GM06990 (cell line): Measurements from ENCODE around the gene BICDL1.

Experiments
- DNase-seq: peaks from one replicate; pipeline ENCODE4 v3.0.0-alpha.2; 2011; ENCODE audit not compliant: insufficient read length; ENCODE audit errors: extremely low read depth
- H3K27me3 ChIP-seq: replicated peaks from 2 replicates; pipeline ENCODE4 v1.6.0; 2011; ENCODE audit warnings: low read length; ENCODE audit not compliant: control insufficient read depth, insufficient read depth
- H3K36me3 ChIP-seq: 2 replicates; pipeline ENCODE4 v1.5.1; 2011; ENCODE audit warnings: low read length; ENCODE audit not compliant: control insufficient read depth, insufficient read depth
- H3K4me3 ChIP-seq: replicated peaks from 2 replicates; pipeline ENCODE4 v1.5.1; 2011; ENCODE audit warnings: low read depth, mild to moderate bottlenecking, control low read depth, low read length
- CTCF ChIP-seq: IDR thresholded peaks from 2 replicates; pipeline ENCODE4 v1.5.1; 2011; ENCODE audit warnings: low read length, control low read depth, mild to moderate bottlenecking, inconsistent platforms; ENCODE audit not compliant: insufficient read depth, poor library complexity, severe bottlenecking

Gene BICDL1

DNA sequence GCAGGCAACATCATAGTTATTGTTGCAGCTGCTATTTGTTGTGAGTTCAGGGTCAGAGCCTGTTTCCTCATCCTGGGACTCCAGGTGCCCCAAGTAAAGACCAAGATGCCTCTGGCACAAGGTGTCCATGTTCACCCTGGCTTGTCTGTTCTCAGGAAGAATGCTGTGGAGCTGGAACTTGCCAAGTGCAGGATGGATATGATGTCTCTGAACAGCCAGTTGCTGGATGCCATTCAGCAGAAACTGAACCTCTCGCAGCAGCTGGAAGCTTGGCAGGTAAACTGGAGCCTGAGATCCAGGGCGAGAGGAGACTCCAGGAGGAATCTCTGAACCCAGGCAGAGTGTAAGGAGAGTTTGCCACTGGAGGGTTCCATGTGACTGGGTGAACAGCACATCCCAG lies 100.8 kb downstream of the BICDL1 start:
- TF ChIP-seq CTCF = no peak
- H3K27me3 ChIP-seq = no peaks in the 10 kb centered on the region

DNA sequence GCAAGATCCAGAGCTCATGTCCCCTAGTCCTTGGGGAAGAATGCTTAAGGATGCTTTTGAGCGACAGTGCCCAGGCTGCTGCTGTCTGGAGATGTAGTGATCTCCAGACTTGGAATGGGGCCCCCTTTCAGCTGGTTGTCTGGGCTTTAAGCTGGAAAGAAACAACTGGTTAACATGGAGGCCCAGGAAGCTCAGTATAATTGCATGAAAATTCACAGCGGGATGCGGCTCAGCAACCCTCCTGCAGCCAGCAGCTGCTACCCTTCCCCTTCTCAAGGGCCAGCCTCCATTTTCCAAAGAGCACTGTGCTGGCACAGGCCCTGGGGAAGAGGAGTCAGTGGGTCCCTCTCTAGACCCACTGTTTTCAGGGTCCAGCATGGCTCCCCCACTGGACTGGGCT lies 101.2 kb downstream of the BICDL1 start:
- no peak overlapping the region for H3K4me3 ChIP-seq
- TF ChIP-seq CTCF = no peak
- H3K27me3 ChIP-seq = no peaks in the 10 kb centered on the region
- DNase-seq = no peak
- peaks cover 17% of the 10 kb centered on the region for H3K36me3 ChIP-seq

More for the DNA sequence above, 100.8 kb downstream of the BICDL1 start:
- no peak overlapping the region for H3K4me3 ChIP-seq
- DNase-seq = no peak
- H3K36me3 ChIP-seq = peaks cover 16% of the 10 kb centered on the region

DNA sequence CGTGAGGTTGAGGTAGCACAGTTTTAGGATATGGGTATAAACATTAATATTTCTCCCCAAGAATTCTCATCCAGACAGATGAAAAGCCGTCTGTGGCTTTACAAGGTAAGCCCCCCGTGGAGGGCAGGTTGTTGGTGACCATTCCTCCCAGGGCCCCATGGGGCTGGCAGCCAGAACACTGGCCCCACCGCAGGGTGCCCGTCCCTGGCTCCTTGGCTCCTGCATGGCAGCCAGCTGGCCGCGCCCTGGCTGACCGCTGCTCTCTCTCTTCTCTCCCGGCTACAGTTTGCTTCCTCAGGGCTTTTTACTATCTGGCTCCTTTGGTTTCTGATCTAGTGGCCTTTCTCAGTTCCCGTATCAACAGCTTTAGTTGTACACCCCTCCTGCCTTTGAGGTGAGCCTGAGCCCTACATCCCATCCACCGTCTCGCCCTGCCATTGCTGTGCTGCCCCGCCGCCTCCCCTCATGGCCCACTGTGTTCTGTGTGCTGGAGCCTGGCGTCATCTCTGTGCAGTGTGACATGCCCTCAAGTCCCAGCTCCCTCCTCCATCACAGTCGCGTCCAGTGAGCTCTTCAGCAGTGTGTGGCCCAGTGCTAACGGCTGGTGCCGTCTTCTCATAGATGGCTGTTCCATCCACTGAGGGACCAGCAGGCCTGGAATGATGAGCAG lies 101.7 kb downstream of the BICDL1 start:
- H3K4me3 ChIP-seq = no peak overlapping the region
- H3K36me3 ChIP-seq = peaks cover 20% of the 10 kb centered on the region
- no peak for DNase-seq
- TF ChIP-seq CTCF = no peak
- H3K27me3 ChIP-seq = no peaks in the 10 kb centered on the region

- Histone ChIP-seq H3K4me3 (no peak overlapping the region), H3K27me3 (no peaks in the 10 kb centered on the region), H3K36me3 (peaks cover 27% of the 10 kb centered on the region)
- TF ChIP-seq CTCF = no peak
- no peak for DNase-seq
Measured at GRCh38 chr12:120091371-120092090, 102.5 kb downstream of the BICDL1 start.

DNA sequence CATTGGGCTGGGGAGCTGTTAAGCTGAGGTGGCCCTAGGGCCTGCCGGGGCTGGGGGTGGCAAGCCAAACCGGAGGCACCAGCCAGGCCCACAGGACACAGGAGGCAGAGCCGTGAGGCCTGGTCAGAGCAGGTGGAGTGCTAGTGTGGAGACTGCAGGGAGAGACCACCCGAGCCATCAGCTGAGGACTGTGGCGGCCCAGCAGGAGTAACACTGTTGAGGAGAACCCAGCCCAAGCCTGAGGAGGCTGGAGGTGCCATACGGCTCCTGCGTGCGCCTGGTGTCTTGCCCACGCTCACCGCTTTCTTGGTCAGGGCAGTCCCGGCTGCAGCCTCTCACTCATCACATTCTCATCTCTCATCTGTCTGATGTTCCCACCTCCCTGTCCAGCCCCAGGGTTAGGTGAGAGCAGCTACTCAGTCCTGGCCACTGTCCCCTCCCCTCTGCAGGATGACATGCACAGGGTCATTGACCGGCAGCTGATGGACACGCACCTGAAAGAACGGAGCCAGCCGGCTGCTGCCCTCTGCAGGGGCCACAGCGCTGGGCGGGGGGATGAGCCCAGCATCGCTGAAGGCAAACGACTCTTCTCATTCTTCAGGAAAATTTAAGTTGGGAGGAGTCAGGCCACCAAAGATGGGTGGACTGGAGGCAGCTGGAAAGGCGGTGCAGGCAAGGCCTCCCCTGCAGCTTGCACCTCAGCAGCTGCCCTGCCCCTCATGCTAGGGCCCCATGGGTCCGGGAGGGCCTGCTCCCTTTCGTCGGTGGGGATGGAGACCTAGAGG lies 103.7 kb downstream of the BICDL1 start:
- peaks cover 32% of the 10 kb centered on the region for H3K36me3 ChIP-seq
- H3K4me3 ChIP-seq = no peak overlapping the region
- TF ChIP-seq CTCF = no peak
- DNase-seq = no peak
- no peaks in the 10 kb centered on the region for H3K27me3 ChIP-seq
